Stimulated activated CD4-positive, alpha-beta T cell treated with anti-CD3 and anti-CD28 coated beads, Interleukin-1b, Interleukin-23, amount 100 ng/mL, for 48 hours (primary cell): ENCODE data around the gene RFX2.
"Not testable (repeated sequence)": the region's sequence is repeated elsewhere in the genome, so short reads cannot be mapped to it uniquely, and the experiment has no call there.

Experiments used
- DNase-seq: peaks from one replicate; pipeline ENCODE4 v3.0.0-alpha.2; 2020

The RFX2 gene

DNA sequence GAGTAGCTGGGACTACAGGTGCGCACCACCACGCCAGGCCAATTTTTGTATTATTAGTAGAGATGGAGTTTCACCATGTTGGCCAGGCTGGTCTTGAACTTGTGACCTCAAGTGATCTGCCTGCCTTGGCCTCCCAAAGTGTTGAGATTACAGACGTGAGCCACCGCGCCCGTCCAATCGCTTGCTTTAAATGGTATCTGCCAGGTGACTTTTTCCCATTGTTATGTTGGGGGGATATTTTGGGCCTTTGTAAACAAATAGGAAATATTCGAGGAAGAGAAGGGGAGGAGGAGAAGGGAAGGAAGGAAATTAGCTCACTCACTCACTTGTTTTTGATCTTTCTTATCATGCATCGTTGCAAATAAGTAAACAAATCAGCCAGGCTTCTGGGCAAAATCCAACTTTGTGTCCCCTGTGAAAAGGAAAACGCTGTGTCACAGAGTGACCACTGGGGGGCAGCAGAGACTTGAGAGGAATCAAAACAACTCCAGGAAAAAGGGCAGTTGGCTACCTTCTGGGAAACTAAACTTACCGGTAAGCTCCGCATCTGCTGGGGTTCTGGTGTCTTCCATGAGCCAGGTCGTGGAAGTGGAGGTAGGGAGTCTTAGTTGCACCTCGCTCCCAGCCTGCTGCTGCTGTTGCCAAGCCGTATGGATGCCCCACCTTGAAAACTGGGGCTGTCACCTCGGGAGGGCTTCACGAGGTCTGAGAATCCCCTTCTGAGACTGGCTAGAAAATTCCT lies 123.1 kb downstream of the RFX2 start:
- peak; percentile 72 for DNase-seq

GRCh38 chr19:5985837-5986236 lies 124.5 kb downstream of the RFX2 start:
- DNase-seq: not testable (repeated sequence)

DNA sequence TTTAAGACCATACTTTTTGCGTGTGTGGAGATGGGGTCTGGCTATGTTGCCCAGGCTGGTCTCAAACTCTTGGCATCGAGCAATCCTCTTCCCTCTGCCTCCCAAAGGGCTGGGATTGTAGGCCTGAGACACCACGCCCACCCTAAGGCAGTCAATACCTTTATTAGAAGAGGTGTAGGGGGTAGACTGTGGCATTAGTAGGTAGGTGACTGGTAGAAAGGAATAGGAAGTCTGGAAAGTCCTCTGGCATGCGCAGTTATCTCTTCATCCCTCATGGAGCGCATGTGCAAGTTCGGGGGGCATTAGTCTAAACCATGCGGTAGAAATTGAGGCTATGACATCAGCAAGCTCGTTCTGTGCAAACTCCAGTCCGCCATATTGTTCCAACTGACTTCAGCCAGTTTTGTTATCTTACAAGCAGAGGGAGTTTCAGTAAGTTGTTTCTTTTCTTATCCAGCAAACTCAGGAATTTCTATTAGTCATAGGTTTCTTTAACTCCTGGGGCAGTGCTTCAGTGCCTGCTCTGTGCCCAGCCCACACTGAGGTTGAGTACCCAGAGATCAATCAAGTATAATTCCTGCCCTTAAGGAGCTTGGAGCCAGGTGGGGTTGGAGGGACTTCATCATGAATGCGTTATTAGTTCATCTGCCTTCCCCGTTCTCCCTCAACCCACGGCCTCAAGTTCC lies 125.1 kb downstream of the RFX2 start:
- DNase-seq: no peak

GRCh38 chr19:5984600-5984999 lies 125.7 kb downstream of the RFX2 start:
- DNase-seq: no peak

- DNase-seq: no peak
Observed at GRCh38 chr19:5983367-5983955, 126.8 kb downstream of the RFX2 start.

- DNase-seq: no peak
Observed at GRCh38 chr19:5978606-5979552, 131.4 kb downstream of the RFX2 start.

DNA sequence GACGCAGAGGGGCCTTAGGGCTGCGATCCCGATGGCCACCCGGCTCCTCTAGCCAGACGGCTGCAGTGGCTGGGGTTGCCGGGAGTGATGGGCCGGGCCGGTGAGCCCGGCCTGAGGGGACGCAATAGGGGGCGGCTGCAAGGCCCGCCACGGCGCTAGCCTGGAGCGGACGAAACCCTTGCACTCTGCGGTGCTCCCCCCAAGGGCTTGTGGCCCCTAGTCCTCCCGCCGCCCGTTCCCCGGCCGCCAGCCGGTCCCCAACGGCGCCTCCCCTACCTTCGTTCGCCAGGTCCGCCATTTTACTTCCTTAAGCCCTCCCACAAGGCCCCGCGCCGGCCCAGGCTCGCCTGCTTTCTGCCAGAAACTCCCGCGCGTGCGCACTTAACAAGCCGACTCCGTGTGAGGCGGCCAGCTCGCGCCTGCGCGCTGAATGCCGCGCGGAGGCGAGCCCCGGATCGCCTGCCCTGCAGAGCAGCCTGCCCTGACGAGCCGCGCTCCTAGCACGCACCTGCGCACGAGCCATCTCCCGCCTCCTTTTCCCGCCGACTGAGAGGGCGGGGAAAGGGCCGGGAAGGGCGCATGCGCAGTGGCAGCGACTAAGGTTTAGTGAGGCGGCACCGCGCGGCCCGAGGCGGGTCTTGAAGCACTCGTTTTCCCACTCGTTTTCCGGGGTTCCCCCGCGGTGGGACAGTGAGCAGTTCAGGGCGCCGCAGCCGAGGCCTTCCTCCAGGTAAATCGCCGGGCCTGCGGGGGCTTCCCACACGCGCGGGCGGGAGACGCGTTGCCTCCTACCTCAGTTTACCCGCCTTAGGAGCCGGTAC lies 132.3 kb downstream of the RFX2 start, which contains the start of gene RANBP3:
RANBP3 (minus strand) TSS at position 356 of the 821 bp plus-strand sequence; CDS start at position 298, 58 bp downstream.
- DNase-seq: peak; percentile 99

- DNase-seq: no peak
Observed at GRCh38 chr19:5977222-5977784, 133.0 kb downstream of the RFX2 start.

DNA sequence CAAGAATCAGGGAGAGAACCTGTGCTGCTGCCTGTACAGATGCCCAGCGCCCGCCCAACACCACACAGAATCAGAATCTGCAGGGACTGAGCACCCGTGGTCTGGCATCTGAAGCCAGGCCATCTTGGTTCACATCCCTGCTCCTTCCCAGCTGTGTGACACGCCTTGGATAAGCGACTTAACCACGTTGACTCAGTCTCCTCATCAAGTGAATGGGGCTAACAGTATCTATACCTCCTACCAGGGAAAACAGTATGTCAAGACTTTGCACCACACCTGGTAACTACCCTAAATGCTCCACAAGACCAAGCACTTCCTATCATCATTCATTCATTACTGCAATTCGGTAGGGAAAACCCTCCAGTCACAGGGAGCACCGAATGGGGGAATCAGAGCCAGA lies 133.5 kb downstream of the RFX2 start:
- DNase-seq: no peak

- no peak for DNase-seq
Observed at GRCh38 chr19:5975388-5975728, 134.9 kb downstream of the RFX2 start.

- DNase-seq: peak; percentile 72
Observed at GRCh38 chr19:5974721-5975387, 135.4 kb downstream of the RFX2 start.

DNA sequence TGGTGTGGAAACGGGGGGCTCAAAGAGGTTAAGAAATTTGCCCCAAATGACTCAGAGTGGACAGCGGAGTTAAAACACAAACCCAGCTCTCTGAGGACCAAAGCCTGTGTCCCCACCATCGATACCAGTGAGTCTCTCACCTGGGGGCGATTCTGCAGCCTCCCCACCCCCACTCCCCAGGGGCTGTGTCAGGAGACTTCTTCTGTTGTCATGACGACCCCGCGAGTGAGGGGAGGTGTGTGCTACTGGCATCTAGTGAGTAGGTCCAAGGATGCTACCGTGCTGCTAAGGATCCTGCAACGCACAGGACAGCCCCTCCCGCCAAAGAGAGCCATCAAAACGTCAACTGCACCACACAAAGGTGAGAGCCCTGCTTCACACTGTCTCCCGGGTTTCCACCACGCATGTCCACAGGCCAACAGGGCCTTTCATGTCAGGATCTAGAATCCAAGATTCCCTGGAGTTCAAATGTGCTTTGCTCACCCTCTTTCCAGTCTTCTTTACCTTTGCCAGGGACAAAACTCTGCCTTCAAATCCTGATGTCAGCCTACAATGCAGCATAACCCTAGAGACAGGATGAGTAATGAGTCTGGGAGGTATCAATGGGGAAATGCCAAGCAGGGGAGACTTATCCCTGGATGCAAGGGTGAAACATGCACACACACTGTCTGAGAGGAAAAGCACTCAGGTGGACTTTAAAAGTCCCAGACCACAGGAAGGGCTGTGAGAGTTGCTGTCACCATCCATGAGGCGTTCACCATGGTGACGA lies 136.2 kb downstream of the RFX2 start:
- DNase-seq: no peak

- DNase-seq: no peak
Observed at GRCh38 chr19:5973376-5973775, 136.9 kb downstream of the RFX2 start.

DNA sequence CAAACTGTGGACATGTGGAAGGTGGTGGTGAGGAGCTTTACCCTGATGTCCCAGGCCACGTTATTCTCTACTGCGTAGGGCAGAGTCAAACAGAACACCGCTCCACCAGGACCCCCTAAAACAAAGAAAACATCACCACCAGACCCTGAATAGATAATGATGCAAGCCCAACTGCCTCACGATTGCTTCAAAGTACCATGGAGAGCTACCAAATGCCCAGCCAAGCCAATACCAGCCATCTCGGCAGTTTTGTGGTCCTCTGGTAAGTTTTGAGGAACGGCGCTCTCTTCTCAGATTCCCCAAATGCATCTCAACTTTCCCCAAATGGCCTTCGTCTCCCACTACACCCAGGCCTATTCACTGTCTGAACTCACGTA lies 138.0 kb downstream of the RFX2 start:
- DNase-seq: no peak

DNA sequence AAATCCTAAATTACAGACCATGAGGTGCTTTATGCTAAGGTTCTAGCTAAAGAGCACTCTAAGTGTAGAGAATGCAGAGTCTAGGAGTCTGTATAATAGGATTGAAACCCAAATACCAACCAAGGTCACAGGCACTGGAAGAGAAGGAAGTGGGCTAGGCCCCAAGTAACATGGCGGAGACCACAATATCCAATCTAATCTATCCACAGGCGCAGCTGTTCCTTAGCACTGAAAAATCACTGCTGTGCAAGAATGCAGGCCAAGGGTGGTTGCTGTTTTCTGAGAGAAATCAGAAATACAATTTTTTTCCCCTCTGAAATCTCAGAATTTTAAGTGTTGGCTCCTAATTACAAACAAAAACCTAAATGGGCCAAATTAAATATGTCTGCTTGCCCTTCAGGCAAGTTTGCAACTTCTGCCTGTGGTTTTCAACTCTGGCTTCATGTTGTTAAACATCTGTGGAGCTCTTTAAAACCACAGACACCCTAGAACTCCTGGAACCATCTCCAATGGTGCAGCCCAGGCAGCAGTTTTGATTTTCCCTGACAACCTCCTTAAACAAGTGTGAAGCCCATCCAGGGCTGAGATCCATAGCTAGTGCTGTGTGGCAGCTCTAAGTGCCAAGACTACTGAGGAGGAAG lies 138.5 kb downstream of the RFX2 start:
- no peak for DNase-seq

- DNase-seq: no peak
Observed at GRCh38 chr19:5969476-5969875, 140.8 kb downstream of the RFX2 start.

GRCh38 chr19:5968431-5969373 lies 141.6 kb downstream of the RFX2 start:
- no peak for DNase-seq

GRCh38 chr19:5967994-5968430 lies 142.3 kb downstream of the RFX2 start:
- DNase-seq: peak; percentile 59

DNA sequence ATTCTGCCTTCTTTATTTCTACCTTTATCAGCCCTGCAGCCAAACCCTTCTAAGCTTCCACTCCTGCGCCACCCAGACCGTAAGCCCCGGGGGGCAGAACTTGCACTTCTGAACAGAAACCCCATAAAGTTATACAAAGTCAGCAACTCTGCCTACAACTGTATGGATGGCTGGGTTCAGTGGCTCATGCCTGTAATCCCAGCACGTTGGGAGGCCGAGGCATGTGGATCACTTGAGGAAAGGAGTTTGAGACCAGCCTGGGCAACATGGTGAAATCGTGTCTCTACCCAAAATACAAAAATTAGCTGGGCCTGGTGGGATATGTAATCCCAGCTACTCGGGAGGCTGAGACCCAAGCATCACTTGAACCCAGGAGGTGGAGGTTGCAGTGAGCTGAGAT lies 142.7 kb downstream of the RFX2 start:
- no peak for DNase-seq
